SK-N-SH treated with all-trans-retinoic acid at 6 μM for 48 hours (cell line): ENCODE measurements around the gene LRRC7.

Source experiments
- ATAC-seq: fragments of 200-7000 bp; cut with Tn5 transposase; 3 replicates; pipeline ENCODE4 v1.9.1; 2020; ENCODE audit warnings: mild to moderate bottlenecking, moderate library complexity
- ARNTL ChIP-seq: fragments of 450-650 bp; formaldehyde crosslinking; IDR thresholded peaks from 2 replicates; pipeline ENCODE4 v1.5.0; 2020; ENCODE audit warnings: low read depth, mild to moderate bottlenecking, moderate library complexity, borderline replicate concordance
- BACH2 ChIP-seq: fragments of 250-450 bp; sonication (Bioruptor Pico); IDR thresholded peaks from 2 replicates; pipeline ENCODE4 v1.9.0; 2021; ENCODE audit warnings: mild to moderate bottlenecking, borderline replicate concordance
- CREB5 ChIP-seq: fragments of 250-450 bp; sonication (Bioruptor Pico); IDR thresholded peaks from 2 replicates; pipeline ENCODE4 v1.5.1; 2020; ENCODE audit warnings: low read depth, mild to moderate bottlenecking, moderate library complexity
- CSDC2 ChIP-seq: fragments of 250-450 bp; sonication (Bioruptor Pico); IDR thresholded peaks from 2 replicates; pipeline ENCODE4 v1.5.0; 2020; ENCODE audit warnings: mild to moderate bottlenecking, moderate library complexity
- CSRNP3 ChIP-seq: fragments of 250-450 bp; sonication (Bioruptor Pico); IDR thresholded peaks from 2 replicates; pipeline ENCODE4 v1.5.1; 2021; ENCODE audit warnings: mild to moderate bottlenecking, moderate library complexity
- ESRRG ChIP-seq: fragments of 250-450 bp; sonication (Bioruptor Pico); IDR thresholded peaks from 2 replicates; pipeline ENCODE4 v1.6.1; 2021; ENCODE audit warnings: mild to moderate bottlenecking
- GLIS3 ChIP-seq: fragments of 250-450 bp; sonication (Bioruptor Pico); IDR thresholded peaks from 2 replicates; pipeline ENCODE4 v1.5.0; 2020; ENCODE audit warnings: mild to moderate bottlenecking, moderate library complexity
- ISL1 ChIP-seq: fragments of 250-450 bp; sonication (Bioruptor Pico); IDR thresholded peaks from 2 replicates; pipeline ENCODE4 v2.1.2; 2022; ENCODE audit warnings: mild to moderate bottlenecking, moderate library complexity
- OSR1 ChIP-seq: fragments of 250-450 bp; sonication (Bioruptor Pico); IDR thresholded peaks from 2 replicates; pipeline ENCODE4 v1.8.0; 2022; ENCODE audit warnings: moderate library complexity, mild to moderate bottlenecking, inconsistent platforms
- PATZ1 ChIP-seq: fragments of 250-450 bp; sonication (Bioruptor Pico); IDR thresholded peaks from 2 replicates; pipeline ENCODE4 v1.8.0; 2020; ENCODE audit warnings: mild to moderate bottlenecking, moderate library complexity, borderline replicate concordance
- POU6F1 ChIP-seq: fragments of 250-450 bp; sonication (Bioruptor Pico); IDR thresholded peaks from 2 replicates; pipeline ENCODE4 v1.8.0; 2021; ENCODE audit warnings: low read depth, mild to moderate bottlenecking, moderate library complexity, borderline replicate concordance
- PPARA ChIP-seq: fragments of 250-450 bp; sonication (Bioruptor Pico); IDR thresholded peaks from 2 replicates; pipeline ENCODE4 v1.5.0; 2020; ENCODE audit warnings: mild to moderate bottlenecking, borderline replicate concordance
- TCF4 ChIP-seq: fragments of 250-450 bp; sonication (Bioruptor Pico); IDR thresholded peaks from 2 replicates; pipeline ENCODE4 v1.8.0; 2021; ENCODE audit warnings: mild to moderate bottlenecking, moderate library complexity, borderline replicate concordance
- TOX ChIP-seq: fragments of 250-450 bp; sonication (Bioruptor Pico); IDR thresholded peaks from 2 replicates; pipeline ENCODE4 v1.8.0; 2021; ENCODE audit warnings: mild to moderate bottlenecking, moderate library complexity, borderline replicate concordance
- ZFP3 ChIP-seq: fragments of 250-450 bp; sonication (Bioruptor Pico); IDR thresholded peaks from 2 replicates; pipeline ENCODE4 v1.5.0; 2020; ENCODE audit warnings: mild to moderate bottlenecking, moderate library complexity
- ZFP30 ChIP-seq: fragments of 450-650 bp; formaldehyde crosslinking; IDR thresholded peaks from 2 replicates; pipeline ENCODE4 v1.5.0; 2022; ENCODE audit warnings: mild to moderate bottlenecking, moderate library complexity
- ZNF565 ChIP-seq: fragments of 450-650 bp; formaldehyde crosslinking; conservative IDR thresholded peaks from 2 replicates; pipeline ENCODE4 v1.5.0; 2020; ENCODE audit warnings: low read depth, mild to moderate bottlenecking, moderate library complexity
- ZNF70 ChIP-seq: fragments of 450-650 bp; formaldehyde crosslinking; IDR thresholded peaks from 2 replicates; pipeline ENCODE4 v1.5.0; 2020; ENCODE audit warnings: mild to moderate bottlenecking, moderate library complexity
- ZNF8 ChIP-seq: fragments of 450-650 bp; formaldehyde crosslinking; IDR thresholded peaks from 2 replicates; pipeline ENCODE4 v1.5.0; 2020; ENCODE audit warnings: mild to moderate bottlenecking, moderate library complexity

Gene LRRC7

GRCh38 chr1:69595486-69595885 lies 27.8 kb downstream of the LRRC7 start:
- no peak for ATAC-seq
- TF ChIP-seq ZNF565 (CRISPR knock-in tag) (no peak), ZNF8 (CRISPR knock-in tag) (no peak), ISL1 (CRISPR knock-in tag) (no peak), CREB5 (CRISPR knock-in tag) (no peak), CSRNP3 (CRISPR knock-in tag) (no peak)
- TF ChIP-seq, all 23 proteins: peak for 0

GRCh38 chr1:69611316-69611715 lies 43.6 kb downstream of the LRRC7 start:
- TF ChIP-seq OSR1 (CRISPR knock-in tag) (no peak), BACH2 (no peak), ZFP30 (CRISPR knock-in tag) (no peak), ESRRG (CRISPR knock-in tag) (no peak), PATZ1 (CRISPR knock-in tag) (no peak), TCF4 (CRISPR knock-in tag) (no peak), ARNTL (CRISPR knock-in tag) (no peak), PPARA (CRISPR knock-in tag) (no peak)
- ATAC-seq: no peak

- no peak for TF ChIP-seq GLIS3 (CRISPR knock-in tag)
- TF ChIP-seq ZFP3 (CRISPR knock-in tag): no peak
- no peak for TF ChIP-seq ISL1 (CRISPR knock-in tag)
- TF ChIP-seq ESRRG (CRISPR knock-in tag): no peak
- TF ChIP-seq POU6F1 (CRISPR knock-in tag): no peak
- no peak for TF ChIP-seq CREB5 (CRISPR knock-in tag)
- no peak for TF ChIP-seq CSDC2 (CRISPR knock-in tag)
- no peak for TF ChIP-seq CSRNP3 (CRISPR knock-in tag)
- no peak for TF ChIP-seq PPARA (CRISPR knock-in tag)
- no peak for TF ChIP-seq TOX (CRISPR knock-in tag)
- no peak for TF ChIP-seq ZNF565 (CRISPR knock-in tag)
- TF ChIP-seq ZNF70 (CRISPR knock-in tag): no peak
- no peak for TF ChIP-seq ZNF8 (CRISPR knock-in tag)
- no peak for TF ChIP-seq PATZ1 (CRISPR knock-in tag)
- no peak for TF ChIP-seq OSR1 (CRISPR knock-in tag)
- TF ChIP-seq ARNTL (CRISPR knock-in tag): no peak
- TF ChIP-seq, all 23 proteins: peak for 0
- no peak for ATAC-seq
These were observed 45.7 kb downstream of the LRRC7 start for GRCh38 chr1:69613414-69613813.
